Gastrocnemius medialis (tissue), 4 donors: ENCODE data around the gene PNMA3. TPM values are rescaled to one million over a fixed set of nuclear protein-coding genes. Genes with fewer than 3 reads are reported as not detected.
A peak's percentile ranks its signal among the peaks of the same experiment; 100 is the strongest.
"Not testable (repeated sequence)": the region's sequence is repeated elsewhere in the genome, so short reads cannot be mapped to it uniquely, and the experiment has no call there.

ENCODE experiments used
- ATAC-seq, 2 donors: fragments of 150-250 bp; one replicate each; pipeline ENCODE4 v1.9.1; 2016
- DNase-seq, 2 donors: peaks; one replicate each; pipeline ENCODE4 v3.0.0-alpha.2; 2019
- H3K27ac ChIP-seq, 4 donors: fragments of 200-600 bp; sonication (generic); 1 replicate in 1 of 4; 2 replicates in 3 of 4; pipeline ENCODE4 v1.5.1; 2016 to 2018; ENCODE audit warnings: mild to moderate bottlenecking in 2 of 4, moderate library complexity in 1 of 4
- H3K27me3 ChIP-seq, 3 donors: fragments of 200-600 bp; sonication (generic) in 2 of 3; 1 replicate in 1 of 3; 2 replicates in 2 of 3; pipeline versions ENCODE4 v1.5.1 to v1.6.0; 2016 to 2019; ENCODE audit warnings: mild to moderate bottlenecking in 1 of 3, moderate library complexity in 1 of 3
- H3K36me3 ChIP-seq, 2 donors: fragments of 200-600 bp; sonication (generic) in 1 of 2; one replicate each; pipeline ENCODE4 v1.5.1; 2017 to 2018
- H3K4me1 ChIP-seq, 2 donors: fragments of 200-600 bp; sonication (generic) in 1 of 2; one replicate each; pipeline ENCODE4 v1.5.1; 2016 to 2017; ENCODE audit warnings: mild to moderate bottlenecking in 2 of 2
- H3K4me3 ChIP-seq, 4 donors: fragments of 200-600 bp; sonication (generic) in 3 of 4; 1 replicate in 1 of 4; 2 replicates in 3 of 4; pipeline ENCODE4 v1.5.1; 2016 to 2019; ENCODE audit warnings: mild to moderate bottlenecking in 2 of 4
- H3K9me3 ChIP-seq, 3 donors: fragments of 200-600 bp; sonication (generic) in 2 of 3; 1 replicate in 1 of 3; 2 replicates in 2 of 3; pipeline ENCODE4 v1.5.1; 2016 to 2019
- CTCF ChIP-seq, 5 experiments: fragments of 450-650 bp in 3 of 5; fragments of 200-600 bp in 2 of 5; sonication (generic) in 2 of 5; IDR thresholded peaks in 4 of 5; conservative IDR thresholded peaks in 1 of 5; 1 replicate in 4 of 5; 2 replicates in 1 of 5; pipeline ENCODE4 v1.5.1; 2016 to 2019; ENCODE audit warnings: antibody characterized with exemption in 5 of 5, mild to moderate bottlenecking in 3 of 5, moderate library complexity in 3 of 5
- POLR2A ChIP-seq, 2 donors: fragments of 450-650 bp; IDR thresholded peaks; one replicate each; pipeline ENCODE4 v1.6.1; 2017; ENCODE audit warnings: antibody characterized with exemption in 2 of 2, mild to moderate bottlenecking in 2 of 2, moderate library complexity in 2 of 2
- in situ Hi-C, 4 donors: fragments of 200-750 bp; cut with MboI; loops; one replicate each; pipeline versions ENCODE4 v1.15.0 to v1.8.0; 2017; ENCODE audit warnings: low sequenced_read_pairs in 4 of 4
- intact Hi-C: fragments of 100-400 bp; cut with DNase I; formaldehyde crosslinking; loops from one replicate; pipeline ENCODE4 v1.15.1; 2023; ENCODE audit warnings: low total_unique reads
- total RNA-seq, 4 donors: library from RNA; depleted of rRNA; stranded (reverse); fragments of >200 nt; gene quantifications; one replicate each; pipeline versions ENCODE4 v1.1.0 to v1.2.3, GENCODE V29; 2016

PNMA3 gene
- total RNA-seq, 4 donors from 2014 or later, result not detected

DNA sequence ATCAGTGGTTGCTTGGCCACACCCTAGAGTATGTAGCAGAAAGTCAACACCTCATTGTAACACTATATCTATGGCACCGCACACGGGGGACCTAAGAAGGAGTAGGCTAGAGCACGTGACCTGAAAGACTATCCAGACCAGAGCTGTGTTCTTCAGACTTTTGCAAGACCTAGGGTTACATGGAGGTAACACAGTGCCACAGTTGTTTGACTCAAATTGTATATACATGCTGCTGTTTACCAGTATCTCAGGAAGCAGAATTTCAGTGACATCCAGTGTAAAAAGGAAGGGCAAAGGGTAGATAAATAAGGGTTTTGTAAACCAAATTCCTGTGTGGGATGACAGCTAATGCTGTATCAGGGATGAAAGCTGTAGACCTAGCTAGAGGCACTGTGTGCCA is 46.1 kb downstream of the PNMA3 start:
- no peaks in the 10 kb centered on the region for H3K27me3 ChIP-seq
- no peaks in the 10 kb centered on the region for H3K9me3 ChIP-seq
- TF ChIP-seq CTCF (IDR thresholded peaks at IDR 0.05 in 4 of 5, conservative IDR thresholded peaks at IDR 0.05 in 1 of 5) (no peak), POLR2A (IDR thresholded peaks at IDR 0.05) (no peak)
- H3K4me3 ChIP-seq, result no peak overlapping the region
- DNase-seq, result no peak
- in situ Hi-C loops (no loop called here), intact Hi-C loops (no loop called here)
- H3K36me3 ChIP-seq, result no peaks in the 10 kb centered on the region
- H3K4me1 ChIP-seq, result no peaks in the 10 kb centered on the region
- H3K27ac ChIP-seq, result no peak overlapping the region
- ATAC-seq, result no peak

- in situ Hi-C loops, DNase-seq, ATAC-seq, H3K4me3 ChIP-seq, H3K27ac ChIP-seq, H3K36me3 ChIP-seq, H3K9me3 ChIP-seq, intact Hi-C loops, H3K4me1 ChIP-seq, H3K27me3 ChIP-seq: not testable (repeated sequence)
Observed at GRCh38 chrX:153104959-153105358, 48.7 kb downstream of the PNMA3 start.

DNA sequence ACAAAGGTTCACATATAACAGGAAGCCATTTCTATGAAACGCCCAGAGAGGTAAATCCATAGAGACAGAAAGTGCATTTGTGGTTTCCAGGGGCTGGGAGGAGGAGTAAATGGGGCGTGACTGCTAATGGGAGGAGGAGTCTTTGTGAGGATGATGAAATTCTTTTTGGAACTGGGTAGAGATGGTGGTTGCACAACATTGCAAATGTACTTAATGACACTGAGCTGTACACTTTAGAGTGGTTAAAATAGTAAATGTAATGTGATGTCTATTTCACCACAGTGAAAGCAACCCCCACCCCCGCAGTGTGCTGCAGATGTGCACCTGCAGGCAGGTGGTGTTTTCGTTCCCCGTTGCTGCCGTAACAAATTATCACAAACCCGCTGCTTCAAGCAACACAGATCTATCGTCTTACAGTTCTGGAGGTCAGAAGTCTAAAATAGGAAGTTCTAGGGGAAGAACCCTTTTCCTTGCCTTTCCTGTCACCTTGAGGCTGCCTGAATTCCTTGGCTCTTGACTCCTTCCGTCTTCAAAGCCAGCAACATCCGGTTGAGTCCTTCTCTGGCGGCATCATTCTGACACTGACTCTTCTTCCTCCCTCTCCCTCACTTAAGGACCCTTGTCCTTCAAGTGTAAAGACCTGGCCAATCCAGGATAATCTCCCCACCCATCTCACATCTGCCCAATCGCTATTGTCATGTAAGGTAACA is 50.0 kb downstream of the PNMA3 start:
- peak; percentile 66 to 75 for ATAC-seq
- H3K9me3 ChIP-seq, H3K36me3 ChIP-seq, intact Hi-C loops, in situ Hi-C loops, H3K4me3 ChIP-seq, H3K27me3 ChIP-seq, DNase-seq, H3K4me1 ChIP-seq: not testable (repeated sequence)
- peak overlapping the region in 2 of 4 donors; percentile 46 to 48 for H3K27ac ChIP-seq

Other genes starting within 250 kb of the PNMA3 start
- 10 to 100 TPM in 3 of 4 donors, 1 to 10 TPM in 1; 8.1 to 15.7 (median 10.5) TPM for gene CETN2, start 225.7 kb upstream of the PNMA3 start, total RNA-seq
- gene NSDHL, start 225.4 kb upstream of the PNMA3 start, total RNA-seq, result 1 to 10 TPM; 4.6 to 8.8 (median 6.2) TPM
- 1 to 10 TPM in 3 of 4 donors, under 1 TPM in 1; 0.56 to 2.2 (median 1.3) TPM for gene ZNF185, start 158.4 kb upstream of the PNMA3 start, total RNA-seq
- gene PNMA5, start 62.4 kb upstream of the PNMA3 start, total RNA-seq, result not detected
- under 1 TPM in 2 of 4 donors, not detected in 2; 0.36 to 0.44 TPM for gene PNMA6A, start 16.0 kb downstream of the PNMA3 start, total RNA-seq
- gene MAGEA1, start 122.8 kb downstream of the PNMA3 start, total RNA-seq, result not detected